ENCODE results near the gene ZNF74.

Gene ZNF74

GRCh38 chr22:20434264-20434751 is 40.4 kb downstream of the ZNF74 start (continued):
- no peak for TF ChIP-seq REPIN1 (tag by site-specific recombination; IDR thresholded peaks at IDR 0.05; ENCODE audit: low read depth)
- TF ChIP-seq KLF17 (tag by site-specific recombination; IDR thresholded peaks at IDR 0.05) = no peak
- TF ChIP-seq ZFHX2 (tag by site-specific recombination; conservative IDR thresholded peaks at IDR 0.05) = no peak
- TF ChIP-seq ZBTB1 (tag by site-specific recombination; IDR thresholded peaks at IDR 0.05) = no peak
- TF ChIP-seq ZBTB6 (tag by site-specific recombination; IDR thresholded peaks at IDR 0.05) = no peak
- no peak for TF ChIP-seq ZNF510 (tag by site-specific recombination; IDR thresholded peaks at IDR 0.05; ENCODE audit: insufficient replicate concordance)
- TF ChIP-seq ZNF404 (tag by site-specific recombination; IDR thresholded peaks at IDR 0.05) = no peak

- H3K4me3 ChIP-seq (ENCODE audit: low read depth, low read length) = no peak overlapping the region
- H3K36me3 ChIP-seq (ENCODE audit: control insufficient read depth in 2 of 2, insufficient read depth in 1 of 2, low read length in 2 of 2) = peaks cover 0 to 36% of the 10 kb centered on the region in 2 experiments; a peak in 1 of 3 replicates
- H3K27ac ChIP-seq (ENCODE audit: extremely low read depth, low read depth, low read length) = no peak overlapping the region
- TF ChIP-seq ZNF529 (tag by site-specific recombination; IDR thresholded peaks at IDR 0.05; ENCODE audit: insufficient replicate concordance) = no peak
- peak; percentile 40; the same call in 1 of the 2 replicates for TF ChIP-seq ATF2 (tag by site-specific recombination; IDR thresholded peaks at IDR 0.05; ENCODE audit: low read depth)
- H3K9me3 ChIP-seq (ENCODE audit: control insufficient read depth, insufficient read depth, low read depth, low read length) = no peaks in the 10 kb centered on the region
- no peaks in the 10 kb centered on the region for H3K4me1 ChIP-seq (ENCODE audit: control insufficient read depth, insufficient read depth, low read length)
- POLR2A ChIA-PET = no interaction called here
- CTCF ChIA-PET = interaction anchor here (2.5 to 3.4 kb wide), 2 partner anchors 17 to 21 kb away, joined by 15 to 18 read pairs; no protein-coding TSS in a partner anchor
Observed at GRCh38 chr22:20434773-20435172, 40.8 kb downstream of the ZNF74 start.

GRCh38 chr22:20435436-20436306 is 41.7 kb downstream of the ZNF74 start:
- CTCF ChIA-PET = interaction anchor here (0.6 to 3.4 kb wide), 4 partner anchors 8 to 20 kb away, joined by 3 to 18 read pairs (median 10); no protein-coding TSS in a partner anchor
- POLR2A ChIA-PET = interaction anchor here (1.0 kb wide), 1 partner anchor 18 kb away, joined by 4 read pairs; no protein-coding TSS in a partner anchor

More at GRCh38 chr22:20435436-20436306, 41.7 kb downstream of the ZNF74 start:
- peaks cover 0 to 30% of the 10 kb centered on the region in 2 experiments; a peak in 1 of 3 replicates for H3K36me3 ChIP-seq (ENCODE audit: control insufficient read depth in 2 of 2, insufficient read depth in 1 of 2, low read length in 2 of 2)
- TF ChIP-seq HIC1 (tag by site-specific recombination; IDR thresholded peaks at IDR 0.05) (0 out of 2 replicates have a peak, but pooled peaks have one; percentile 21), PRDM10 (tag by site-specific recombination; IDR thresholded peaks at IDR 0.05) (no peak), BCL11B (tag by site-specific recombination; IDR thresholded peaks at IDR 0.05; ENCODE audit: low read depth) (0 out of 2 replicates have a peak, but pooled peaks have one; percentile 40), ZFHX2 (tag by site-specific recombination; conservative IDR thresholded peaks at IDR 0.05) (peak; percentile 4; the same call in 1 of the 2 replicates), ZNF626 (tag by site-specific recombination; IDR thresholded peaks at IDR 0.05) (no peak), GLIS1 (tag by site-specific recombination; IDR thresholded peaks at IDR 0.05) (peak; percentile 36; the same call in 1 of the 2 replicates), ZNF341 (tag by site-specific recombination; IDR thresholded peaks at IDR 0.05; ENCODE audit: low read depth) (0 out of 2 replicates have a peak, but pooled peaks have one; percentile 13)
- peak overlapping the region; percentile 80 for H3K4me3 ChIP-seq (ENCODE audit: low read depth, low read length)
- no peak overlapping the region; the same call in 1 of the 2 replicates for H3K27ac ChIP-seq (ENCODE audit: extremely low read depth, low read depth, low read length)
- no peaks in the 10 kb centered on the region for H3K9me3 ChIP-seq (ENCODE audit: control insufficient read depth, insufficient read depth, low read depth, low read length)
- no peaks in the 10 kb centered on the region for H3K4me1 ChIP-seq (ENCODE audit: control insufficient read depth, insufficient read depth, low read length)

Data from HEK293 (cell line).